ENCODE data around the gene RFWD3.

- TF ChIP-seq POLR2AphosphoS5 (IDR thresholded peaks at IDR 0.05; ENCODE audit: low read depth, low read length): no peak
- TF ChIP-seq SIN3A (IDR thresholded peaks at IDR 0.05; ENCODE audit: borderline replicate concordance, insufficient read depth, low read length): no peak
- TF ChIP-seq TAF1 (IDR thresholded peaks at IDR 0.05; ENCODE audit: borderline replicate concordance, insufficient read depth, low read length): no peak
- TF ChIP-seq FOXP2 (optimal IDR thresholded peaks at IDR 0.05; ENCODE audit: borderline replicate concordance, extremely low read depth, extremely low read length, insufficient read depth): no peak
These were observed 5.6 kb downstream of the RFWD3 start for GRCh38 chr16:74661064-74661463.

Data from PFSK-1 (cell line).